NB4 (cell line): Measurements from ENCODE around the gene MGST3.
A peak's percentile ranks its signal among the peaks of the same experiment; 100 is the strongest.

Experiments used
- DNase-seq: peaks from one replicate; pipeline ENCODE4 v3.0.0; 2010; ENCODE audit warnings: low read depth
- H3K4me3 ChIP-seq: one replicate; pipeline ENCODE4 v1.5.1; 2011; ENCODE audit warnings: mild to moderate bottlenecking, low read depth, low read length, moderate library complexity
- CTCF ChIP-seq: IDR thresholded peaks from one replicate; pipeline ENCODE4 v1.5.1; 2012; ENCODE audit warnings: low read depth, low read length
- MAX ChIP-seq: IDR thresholded peaks from 2 replicates; pipeline ENCODE4 v1.6.1; 2011; ENCODE audit warnings: low read depth, low read length
- MYC ChIP-seq: IDR thresholded peaks from 2 replicates; pipeline ENCODE4 v1.6.1; 2011; ENCODE audit warnings: low read depth, low read length
- POLR2A ChIP-seq: IDR thresholded peaks from 2 replicates; pipeline ENCODE4 v1.6.1; 2011; ENCODE audit warnings: mild to moderate bottlenecking; ENCODE audit not compliant: insufficient read length; ENCODE audit errors: extremely low read depth

Gene MGST3

GRCh38 chr1:165659581-165659895 lies 28.5 kb downstream of the MGST3 start:
- no peak for DNase-seq
- TF ChIP-seq MYC, result no peak
- TF ChIP-seq CTCF, result no peak
- no peak for TF ChIP-seq POLR2A
- TF ChIP-seq MAX, result no peak
- no peak overlapping the region for H3K4me3 ChIP-seq

- no peak for DNase-seq
- no peak overlapping the region for H3K4me3 ChIP-seq
Measured at GRCh38 chr1:165661703-165662102, 30.7 kb downstream of the MGST3 start.

GRCh38 chr1:165662186-165662585 lies 31.2 kb downstream of the MGST3 start:
- H3K4me3 ChIP-seq, result no peak overlapping the region
- no peak for TF ChIP-seq POLR2A
- TF ChIP-seq CTCF, result no peak
- no peak for TF ChIP-seq MAX
- no peak for TF ChIP-seq MYC
- DNase-seq, result no peak

More at GRCh38 chr1:165661703-165662102, 30.7 kb downstream of the MGST3 start:
- TF ChIP-seq MYC, result no peak
- no peak for TF ChIP-seq MAX
- no peak for TF ChIP-seq POLR2A
- no peak for TF ChIP-seq CTCF

GRCh38 chr1:165666152-165666825 lies 35.3 kb downstream of the MGST3 start:
- H3K4me3 ChIP-seq, result no peak overlapping the region
- DNase-seq, result peak; percentile 77

GRCh38 chr1:165668184-165668583 lies 37.1 kb downstream of the MGST3 start:
- no peak for DNase-seq
- TF ChIP-seq CTCF (no peak), MYC (no peak), MAX (no peak), POLR2A (no peak)
- no peak overlapping the region for H3K4me3 ChIP-seq

More at GRCh38 chr1:165666152-165666825, 35.3 kb downstream of the MGST3 start:
- TF ChIP-seq MYC (0 out of 2 replicates have a peak, but pooled peaks have one; percentile 21), CTCF (no peak), POLR2A (no peak), MAX (0 out of 2 replicates have a peak, but pooled peaks have one; percentile 4)
